Liver (tissue), 3 donors: ENCODE data around the gene KIRREL3.

ENCODE experiments used
- CTCF ChIP-seq: fragments of 150-350 bp; IDR thresholded peaks from 2 replicates; pipeline ENCODE4 v1.5.1; 2017; ENCODE audit warnings: improper control_type of control experiment, low read depth, low read length; ENCODE audit not compliant: missing input control
- HNF4G ChIP-seq: IDR thresholded peaks from 2 replicates; pipeline ENCODE4 v1.6.1; 2016; ENCODE audit warnings: antibody characterized with exemption
- MAX ChIP-seq: IDR thresholded peaks from 2 replicates; pipeline ENCODE4 v1.6.1; 2016; ENCODE audit warnings: antibody characterized with exemption
- RAD21 ChIP-seq, 2 donors: IDR thresholded peaks; 2 replicates each; pipeline ENCODE4 v1.6.1; 2016; ENCODE audit warnings: antibody characterized with exemption in 2 of 2, mild to moderate bottlenecking in 2 of 2
- SP1 ChIP-seq: IDR thresholded peaks from 2 replicates; pipeline ENCODE4 v1.6.1; 2018; ENCODE audit warnings: antibody characterized with exemption, mild to moderate bottlenecking
- ZBTB33 ChIP-seq: IDR thresholded peaks from 2 replicates; pipeline ENCODE4 v1.6.1; 2016; ENCODE audit warnings: antibody characterized with exemption
- TF ChIP-seq, protein P1 (sequence below): IDR thresholded peaks from 2 replicates; pipeline ENCODE4 v1.6.1; 2016; ENCODE audit warnings: antibody characterized with exemption, mild to moderate bottlenecking
- TF ChIP-seq, protein P2 (sequence below): IDR thresholded peaks from 2 replicates; pipeline ENCODE4 v1.6.1; 2016; ENCODE audit warnings: antibody characterized with exemption
- donor health status: healthy.
- donor health status: healthy.

DNA sequence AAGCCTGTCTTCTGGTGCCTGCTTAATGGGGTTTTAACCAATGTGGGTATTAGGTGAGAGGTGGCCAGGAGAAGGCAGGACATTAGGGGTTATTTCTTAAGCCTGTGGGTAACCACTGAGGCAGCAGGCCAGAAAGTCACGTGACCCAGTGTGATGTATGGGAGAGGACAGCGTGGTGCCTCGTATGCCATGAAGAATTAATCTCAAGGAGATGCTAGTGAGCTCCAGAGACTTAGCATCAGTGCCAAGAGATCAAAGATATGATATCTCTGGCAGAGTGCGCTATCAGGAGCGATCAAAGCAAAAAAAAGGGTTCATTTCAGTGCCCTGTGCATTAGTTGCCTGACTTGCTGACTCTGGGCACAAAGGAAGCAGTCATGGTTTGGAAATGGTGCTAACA lies 275.5 kb downstream of the KIRREL3 start:
- TF ChIP-seq CTCF (no peak), HNF4G (no peak), ZBTB33 (no peak), SP1 (no peak), RAD21 (IDR thresholded peaks at IDR 0.05) (no peak), MAX (no peak)
- TF ChIP-seq, protein P1, sequence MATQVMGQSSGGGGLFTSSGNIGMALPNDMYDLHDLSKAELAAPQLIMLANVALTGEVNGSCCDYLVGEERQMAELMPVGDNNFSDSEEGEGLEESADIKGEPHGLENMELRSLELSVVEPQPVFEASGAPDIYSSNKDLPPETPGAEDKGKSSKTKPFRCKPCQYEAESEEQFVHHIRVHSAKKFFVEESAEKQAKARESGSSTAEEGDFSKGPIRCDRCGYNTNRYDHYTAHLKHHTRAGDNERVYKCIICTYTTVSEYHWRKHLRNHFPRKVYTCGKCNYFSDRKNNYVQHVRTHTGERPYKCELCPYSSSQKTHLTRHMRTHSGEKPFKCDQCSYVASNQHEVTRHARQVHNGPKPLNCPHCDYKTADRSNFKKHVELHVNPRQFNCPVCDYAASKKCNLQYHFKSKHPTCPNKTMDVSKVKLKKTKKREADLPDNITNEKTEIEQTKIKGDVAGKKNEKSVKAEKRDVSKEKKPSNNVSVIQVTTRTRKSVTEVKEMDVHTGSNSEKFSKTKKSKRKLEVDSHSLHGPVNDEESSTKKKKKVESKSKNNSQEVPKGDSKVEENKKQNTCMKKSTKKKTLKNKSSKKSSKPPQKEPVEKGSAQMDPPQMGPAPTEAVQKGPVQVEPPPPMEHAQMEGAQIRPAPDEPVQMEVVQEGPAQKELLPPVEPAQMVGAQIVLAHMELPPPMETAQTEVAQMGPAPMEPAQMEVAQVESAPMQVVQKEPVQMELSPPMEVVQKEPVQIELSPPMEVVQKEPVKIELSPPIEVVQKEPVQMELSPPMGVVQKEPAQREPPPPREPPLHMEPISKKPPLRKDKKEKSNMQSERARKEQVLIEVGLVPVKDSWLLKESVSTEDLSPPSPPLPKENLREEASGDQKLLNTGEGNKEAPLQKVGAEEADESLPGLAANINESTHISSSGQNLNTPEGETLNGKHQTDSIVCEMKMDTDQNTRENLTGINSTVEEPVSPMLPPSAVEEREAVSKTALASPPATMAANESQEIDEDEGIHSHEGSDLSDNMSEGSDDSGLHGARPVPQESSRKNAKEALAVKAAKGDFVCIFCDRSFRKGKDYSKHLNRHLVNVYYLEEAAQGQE, result no peak
- TF ChIP-seq, protein P2, sequence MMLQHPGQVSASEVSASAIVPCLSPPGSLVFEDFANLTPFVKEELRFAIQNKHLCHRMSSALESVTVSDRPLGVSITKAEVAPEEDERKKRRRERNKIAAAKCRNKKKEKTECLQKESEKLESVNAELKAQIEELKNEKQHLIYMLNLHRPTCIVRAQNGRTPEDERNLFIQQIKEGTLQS, result no peak
